Skin epidermis (tissue), 12 donors: ENCODE results near the gene CEACAM16.

Experiments
- H3K27ac ChIP-seq, 21 experiments: fragments of 200-600 bp; sonication (generic) in 11 of 21; one replicate each; pipeline ENCODE4 v1.5.0; 2020; ENCODE audit warnings: mild to moderate bottlenecking in 3 of 21, inconsistent platforms in 2 of 21, moderate library complexity in 2 of 21
- H3K4me3 ChIP-seq, 7 experiments: fragments of 200-600 bp; sonication (generic) in 2 of 7; one replicate each; pipeline ENCODE4 v1.5.0; 2020; ENCODE audit warnings: inconsistent platforms in 2 of 7, mild to moderate bottlenecking in 2 of 7, moderate library complexity in 1 of 7

Gene CEACAM16

DNA sequence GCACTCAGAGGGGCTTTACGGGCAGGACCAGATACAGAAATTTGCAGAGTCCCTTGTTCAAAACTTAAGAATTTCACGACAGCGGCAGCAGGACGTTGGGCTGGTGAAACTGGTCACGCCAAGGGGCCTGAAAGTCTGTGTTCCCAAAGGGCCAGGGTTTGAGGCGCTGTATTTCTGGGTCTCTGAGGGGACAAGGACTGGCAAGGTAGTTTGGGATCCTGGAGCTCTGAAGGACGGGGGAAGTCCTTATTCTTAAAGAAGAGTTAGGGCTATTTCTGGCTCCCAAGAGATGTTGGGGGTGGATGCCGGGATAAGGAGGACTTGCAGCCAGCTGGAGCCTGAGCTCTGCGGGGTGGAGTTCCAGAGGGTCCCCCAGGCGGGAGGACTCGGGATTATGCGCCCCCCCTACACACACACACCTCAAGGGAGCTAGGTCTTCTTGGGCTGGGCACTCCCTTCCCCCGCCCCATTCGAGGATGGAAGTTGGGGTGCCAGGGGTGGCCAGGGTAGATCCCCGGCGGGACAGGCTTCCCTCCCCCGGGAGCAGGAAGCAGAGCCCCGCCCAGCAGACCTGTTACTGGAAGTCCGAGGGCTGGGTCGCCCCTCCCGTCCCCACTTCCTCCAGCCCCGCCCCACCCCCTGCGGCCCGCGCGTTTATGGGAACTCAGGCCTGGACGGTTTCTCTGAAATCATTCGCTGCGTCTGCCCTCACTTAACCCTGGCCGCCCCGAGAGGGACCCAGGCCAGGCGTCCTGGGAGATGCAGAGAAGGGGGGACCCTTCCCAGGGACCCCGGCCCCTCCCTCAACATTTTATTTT lies 55.2 kb downstream of the CEACAM16 start:
- H3K4me3 ChIP-seq, result peak overlapping the region; percentile 23 to 81 (median 36)

GRCh38 chr19:44754750-44755080 lies 55.8 kb downstream of the CEACAM16 start:
- Histone ChIP-seq H3K4me3 (peak overlapping the region; percentile 23 to 81 (median 36)), H3K27ac (peak overlapping the region in 20 of 21 experiments; percentile 79 to 99 (median 97))

More for the DNA sequence above, 55.2 kb downstream of the CEACAM16 start:
- H3K27ac ChIP-seq, result peak overlapping the region; percentile 74 to 99 (median 97)

DNA sequence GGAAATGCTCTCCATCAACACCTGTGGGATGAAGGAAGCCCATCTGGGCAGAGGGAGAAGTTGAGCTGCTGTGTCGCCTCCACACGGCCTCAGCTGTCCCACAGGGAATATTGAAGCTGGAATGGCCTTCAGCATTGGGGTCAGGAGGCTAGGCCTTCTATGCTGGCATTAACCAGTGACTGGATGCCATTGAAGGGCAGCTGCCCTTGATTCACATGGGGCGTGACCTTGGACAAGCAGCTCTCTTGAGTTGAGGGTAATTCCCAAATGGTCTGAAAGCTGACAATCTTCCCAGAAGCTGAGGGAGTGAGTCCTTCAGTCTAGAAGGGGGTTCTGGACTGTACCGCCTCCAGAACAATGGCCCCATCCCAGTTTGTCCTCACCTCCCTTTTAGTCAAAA lies 56.3 kb downstream of the CEACAM16 start:
- Histone ChIP-seq H3K27ac (peak overlapping the region in 20 of 21 experiments; percentile 79 to 99 (median 97)), H3K4me3 (peak overlapping the region in 1 of 7 experiments; percentile 44)

- Histone ChIP-seq H3K27ac (peak overlapping the region in 18 of 21 experiments; percentile 49 to 99 (median 97)), H3K4me3 (no peak overlapping the region)
Observed at GRCh38 chr19:44756089-44756562, 57.2 kb downstream of the CEACAM16 start.

- Histone ChIP-seq H3K27ac (peak overlapping the region in 16 of 21 experiments; percentile 29 to 99 (median 98)), H3K4me3 (peak overlapping the region in 3 of 7 experiments; percentile 14 to 20 (median 15))
Observed at GRCh38 chr19:44757057-44757734, 58.2 kb downstream of the CEACAM16 start.

GRCh38 chr19:44757735-44758505 lies 59.0 kb downstream of the CEACAM16 start:
- H3K4me3 ChIP-seq, result peak overlapping the region in 4 of 7 experiments; percentile 2 to 20 (median 14)
- H3K27ac ChIP-seq, result peak overlapping the region in 18 of 21 experiments; percentile 0 to 99 (median 80)

DNA sequence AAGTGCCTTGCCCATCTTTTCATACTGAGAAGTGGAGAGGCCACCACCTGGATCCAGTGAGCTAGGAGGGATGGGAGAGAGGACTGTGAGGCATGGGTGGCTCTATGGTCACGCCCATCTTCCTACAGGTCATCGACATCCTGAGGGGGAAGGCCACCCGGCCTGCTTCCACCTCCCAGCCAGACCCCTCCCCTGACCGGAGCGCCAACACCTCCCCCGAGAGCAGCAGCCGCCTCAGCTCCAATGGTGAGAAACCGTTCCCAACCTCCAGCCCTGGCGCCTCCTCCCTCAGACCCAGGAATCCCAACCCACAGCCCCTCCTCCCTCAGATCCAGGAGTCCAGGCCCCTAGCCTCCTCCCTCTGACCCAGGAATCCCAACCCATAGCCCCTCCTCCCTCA lies 59.6 kb downstream of the CEACAM16 start:
- Histone ChIP-seq H3K4me3 (peak overlapping the region in 1 of 7 experiments; percentile 14), H3K27ac (peak overlapping the region in 12 of 21 experiments; percentile 14 to 99 (median 98))

DNA sequence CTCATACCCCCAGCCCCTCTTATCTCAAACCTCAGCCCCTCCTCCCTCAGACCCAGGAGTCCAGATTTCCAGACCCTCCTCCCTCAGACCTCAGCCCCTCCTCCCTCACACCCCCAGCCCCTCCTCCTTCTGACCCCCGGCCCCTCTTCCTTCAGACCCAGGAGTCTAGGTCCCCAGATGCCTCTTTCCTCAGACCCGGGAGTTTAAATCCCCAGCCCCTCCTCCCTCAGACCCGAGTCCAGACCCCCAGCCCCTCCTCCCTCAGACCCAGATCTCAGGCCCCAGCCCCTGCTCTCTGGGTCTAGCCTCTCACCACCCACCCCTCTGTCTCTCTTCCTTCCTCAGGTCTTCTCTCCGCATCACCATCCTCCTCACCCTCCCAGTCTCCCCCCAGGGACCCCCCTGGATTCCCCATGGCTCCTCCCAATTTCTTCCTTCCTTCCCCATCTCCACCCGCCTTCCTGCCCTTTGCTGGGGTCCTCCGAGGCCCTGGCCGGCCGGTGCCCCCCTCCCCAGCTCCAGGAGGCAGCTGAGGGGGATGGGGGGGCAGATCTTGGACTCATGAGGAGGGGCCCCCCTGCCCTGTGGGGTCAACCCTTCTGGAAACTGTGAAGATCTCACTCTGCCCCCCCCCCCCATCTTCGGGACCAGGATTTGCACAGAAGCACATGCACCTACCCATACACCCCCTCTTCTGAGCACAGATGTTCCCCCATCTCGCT lies 60.3 kb downstream of the CEACAM16 start:
- Histone ChIP-seq H3K27ac (peak overlapping the region in 9 of 21 experiments; percentile 30 to 99 (median 98)), H3K4me3 (no peak overlapping the region)
